GM21526 (cell line): Measurements from ENCODE around the gene PRRC2B.
"Not testable (repeated sequence)": the region's sequence is repeated elsewhere in the genome, so short reads cannot be mapped to it uniquely, and the experiment has no call there.

ENCODE experiments used
- ATAC-seq: cut with Tn5 transposase; IDR thresholded peaks from one replicate; pipeline ENCODE4 v1.9.1; 2021; ENCODE audit warnings: moderate library complexity; ENCODE audit not compliant: unreplicated experiment, low FRiP score

Gene PRRC2B

GRCh38 chr9:131432597-131433301 lies 38.9 kb downstream of the PRRC2B start:
- no peak for ATAC-seq

- ATAC-seq: no peak
These were observed 39.5 kb downstream of the PRRC2B start for GRCh38 chr9:131433302-131433854.

GRCh38 chr9:131434673-131435072 lies 40.8 kb downstream of the PRRC2B start:
- no peak for ATAC-seq

GRCh38 chr9:131436376-131436775 lies 42.5 kb downstream of the PRRC2B start:
- ATAC-seq: no peak

GRCh38 chr9:131436865-131437271 lies 43.0 kb downstream of the PRRC2B start:
- ATAC-seq: no peak

GRCh38 chr9:131438190-131438589 lies 44.3 kb downstream of the PRRC2B start:
- ATAC-seq: no peak

- no peak for ATAC-seq
These were observed 45.3 kb downstream of the PRRC2B start for GRCh38 chr9:131439224-131439623.

GRCh38 chr9:131441441-131441840 lies 47.6 kb downstream of the PRRC2B start:
- no peak for ATAC-seq

- no peak for ATAC-seq
These were observed 48.5 kb downstream of the PRRC2B start for GRCh38 chr9:131442351-131442750.

- ATAC-seq: no peak
These were observed 49.8 kb downstream of the PRRC2B start for GRCh38 chr9:131443648-131444047.

GRCh38 chr9:131446276-131446675 lies 52.4 kb downstream of the PRRC2B start:
- ATAC-seq: no peak

- no peak for ATAC-seq
These were observed 53.3 kb downstream of the PRRC2B start for GRCh38 chr9:131447148-131447547.

- no peak for ATAC-seq
These were observed 53.7 kb downstream of the PRRC2B start for GRCh38 chr9:131447600-131447999.

- ATAC-seq: no peak
These were observed 54.9 kb downstream of the PRRC2B start for GRCh38 chr9:131448818-131449217.

- ATAC-seq: no peak
These were observed 55.4 kb downstream of the PRRC2B start for GRCh38 chr9:131449276-131449675.

- ATAC-seq: no peak
These were observed 60.1 kb downstream of the PRRC2B start for GRCh38 chr9:131454028-131454427.

GRCh38 chr9:131455655-131456054 lies 61.8 kb downstream of the PRRC2B start:
- ATAC-seq: not testable (repeated sequence)

GRCh38 chr9:131457746-131458145 lies 63.9 kb downstream of the PRRC2B start:
- no peak for ATAC-seq

- no peak for ATAC-seq
These were observed 65.2 kb downstream of the PRRC2B start for GRCh38 chr9:131459056-131459455.

- ATAC-seq: no peak
These were observed 67.3 kb downstream of the PRRC2B start for GRCh38 chr9:131461166-131461565.

- ATAC-seq: no peak
These were observed 70.6 kb downstream of the PRRC2B start for GRCh38 chr9:131464354-131465000.

- no peak for ATAC-seq
These were observed 71.5 kb downstream of the PRRC2B start for GRCh38 chr9:131465401-131465800.
